Panc1 (cell line): ENCODE measurements around the gene TAB2.

ENCODE experiments used
- POLR2AphosphoS5 ChIP-seq: IDR thresholded peaks from 2 replicates; pipeline ENCODE4 v1.6.1; 2012; ENCODE audit warnings: mild to moderate bottlenecking, low read depth, low read length, moderate library complexity
- SIN3A ChIP-seq: IDR thresholded peaks from 2 replicates; pipeline ENCODE4 v1.6.1; 2012; ENCODE audit warnings: low read depth, mild to moderate bottlenecking, low read length, moderate library complexity, borderline replicate concordance; ENCODE audit not compliant: insufficient read depth

DNA sequence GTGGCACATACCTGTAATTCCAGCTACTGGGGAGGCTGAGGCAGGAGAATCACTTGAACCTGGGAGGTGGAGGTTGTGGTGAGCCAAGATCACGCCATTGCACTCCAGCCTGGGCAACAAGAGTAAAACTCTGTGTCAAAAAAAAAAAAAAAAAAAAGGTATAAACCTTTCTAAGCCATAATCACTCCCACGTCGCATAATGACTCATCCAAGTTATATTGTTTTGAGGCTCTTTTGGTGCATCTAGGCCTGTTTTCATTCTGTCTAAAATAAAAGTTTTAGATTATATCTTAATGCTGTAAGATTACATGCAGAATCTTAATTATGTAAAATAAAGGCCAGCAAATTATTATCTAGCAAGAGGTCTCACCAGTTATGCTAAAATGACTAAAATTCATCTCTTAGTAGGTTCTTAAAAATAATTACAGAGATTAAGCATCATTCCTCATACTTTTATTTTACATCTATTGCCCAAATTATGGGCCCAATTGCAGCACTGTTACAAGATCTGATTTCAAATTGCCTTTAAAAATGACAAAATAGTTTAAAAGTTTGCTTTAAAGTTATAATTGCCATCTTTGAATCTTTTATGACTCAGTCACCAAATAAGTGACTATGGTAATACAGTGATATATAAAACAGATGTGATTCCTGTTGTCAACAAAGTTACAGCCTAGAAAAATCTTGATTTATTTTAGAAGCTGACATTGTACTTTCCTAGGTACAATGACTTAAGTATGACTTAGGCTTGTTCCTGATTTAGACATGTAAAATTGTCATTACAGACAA lies 72.2 kb downstream of the TAB2 start:
- TF ChIP-seq SIN3A (no peak), POLR2AphosphoS5 (no peak)
